Spinal cord (tissue), 10 donors: ENCODE measurements around the gene HMGCL. TPM values are rescaled to one million over a fixed set of nuclear protein-coding genes. Genes with fewer than 3 reads are reported as not detected.

Source experiments
- DNase-seq, 6 donors: peaks; one replicate each; pipeline versions ENCODE4 v3.0.0 to v3.0.0-alpha.2; 2013 to 2015; ENCODE audit warnings: low spot score in 6 of 6, low read depth in 4 of 6
- H3K27ac ChIP-seq: one replicate; pipeline ENCODE4 v1.5.1; 2013; ENCODE audit warnings: low read depth, low read length, control low read depth
- H3K27me3 ChIP-seq: one replicate; pipeline ENCODE4 v1.6.1; 2013; ENCODE audit warnings: low read length; ENCODE audit not compliant: control insufficient read depth, insufficient read depth
- H3K36me3 ChIP-seq: one replicate; pipeline ENCODE4 v1.6.1; 2013; ENCODE audit warnings: low read length; ENCODE audit not compliant: control insufficient read depth, insufficient read depth
- H3K4me1 ChIP-seq: one replicate; pipeline ENCODE4 v1.6.1; 2013; ENCODE audit warnings: low read length; ENCODE audit not compliant: control insufficient read depth, insufficient read depth
- H3K4me3 ChIP-seq: one replicate; pipeline ENCODE4 v1.5.1; 2013; ENCODE audit warnings: low read depth, low read length, control low read depth
- H3K9me3 ChIP-seq: one replicate; pipeline ENCODE4 v1.6.1; 2013; ENCODE audit warnings: low read length; ENCODE audit not compliant: control insufficient read depth, insufficient read depth
- WGBS: methylation state at CpG from one replicate; pipeline ENCODE4 v1.1.5; 2013; ENCODE audit warnings: missing lambda C conversion rate; ENCODE audit not compliant: insufficient coverage; 5-methylcytosine and 5-hydroxymethylcytosine counted together
- polyA plus RNA-seq, 2 donors: library from polyadenylated mRNA; unstranded; fragments of 120-200 nt; gene quantifications; one replicate each; pipeline ENCODE4 v1.2.1, GENCODE V29; 2013; ENCODE audit not compliant: insufficient read length in 2 of 2
- total RNA-seq, 2 donors: library from RNA; depleted of rRNA in 1 of 2; stranded (reverse); fragments of 120-200 nt in 1 of 2; fragments of >200 nt in 1 of 2; gene quantifications; one replicate each; pipeline versions ENCODE4 v1.2.3 to v1.2.4, GENCODE V29; 2013 to 2014
- donor health status: healthy.

The HMGCL gene
- total and polyA plus RNA-seq, 4 donors, result 18.7 to 45.2 (median 24.4) TPM

DNA sequence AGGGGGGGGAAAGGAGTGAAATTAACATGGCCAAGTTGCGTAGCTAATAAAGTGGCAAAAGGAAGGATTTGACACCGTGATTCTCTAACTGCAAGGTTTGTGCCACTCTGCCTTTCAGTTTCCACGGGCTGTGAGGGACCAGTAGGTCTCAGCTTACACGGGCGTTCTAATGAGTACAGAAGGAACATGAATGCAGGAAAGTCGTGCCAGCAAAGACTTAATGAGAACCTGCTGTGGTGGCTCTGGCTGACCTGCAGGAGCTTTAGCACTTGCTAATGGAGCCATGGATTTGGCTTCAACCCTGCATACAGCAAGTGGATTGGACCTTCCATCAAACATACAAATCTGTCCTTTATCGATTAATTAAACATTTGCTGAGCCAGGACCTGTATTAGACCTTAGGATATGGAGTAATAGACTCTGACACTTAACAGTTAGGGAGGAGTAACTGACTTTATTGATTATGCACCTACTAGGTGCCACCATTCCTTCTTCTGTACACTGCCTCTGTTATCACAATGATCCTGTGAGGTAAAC lies 62.1 kb downstream of the HMGCL start:
- no peak overlapping the region for H3K4me3 ChIP-seq
- H3K27ac ChIP-seq, result no peak overlapping the region
- peaks cover 18% of the 10 kb centered on the region for H3K4me1 ChIP-seq
- no peaks in the 10 kb centered on the region for H3K27me3 ChIP-seq
- WGBS, result 74% methylated on average over 6 of the region's 7 CpGs
- DNase-seq, result peak in 2 of 6 donors; percentile 5 to 18
- H3K36me3 ChIP-seq, result peaks cover 65% of the 10 kb centered on the region
- H3K9me3 ChIP-seq, result no peaks in the 10 kb centered on the region

DNA sequence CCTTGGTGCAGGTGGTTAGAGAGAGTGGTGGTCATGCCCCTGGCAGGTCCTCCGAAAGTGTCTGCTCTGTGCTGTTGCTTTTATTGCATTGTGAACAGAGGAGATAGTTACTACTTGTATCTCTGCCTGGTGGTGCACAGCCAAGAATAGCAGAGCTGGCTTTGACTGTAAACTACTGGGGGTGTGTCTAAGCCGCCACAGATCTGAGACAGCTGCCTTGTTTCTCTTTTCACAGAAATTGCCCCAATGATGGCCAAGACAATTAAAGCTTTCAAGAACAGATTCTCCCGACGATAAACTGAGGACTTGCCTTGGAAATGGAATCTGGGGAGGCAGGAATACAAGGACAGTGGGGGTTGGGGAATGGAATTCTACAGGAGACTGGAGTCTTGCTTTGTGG lies 66.0 kb downstream of the HMGCL start:
- H3K27me3 ChIP-seq, result no peaks in the 10 kb centered on the region
- no peak overlapping the region for H3K4me3 ChIP-seq
- H3K4me1 ChIP-seq, result peaks cover 18% of the 10 kb centered on the region
- 33% methylated on average over 4 of the region's 4 CpGs for WGBS
- H3K36me3 ChIP-seq, result peaks cover 77% of the 10 kb centered on the region
- peak overlapping the region; percentile 30 for H3K27ac ChIP-seq
- H3K9me3 ChIP-seq, result no peaks in the 10 kb centered on the region
- peak in 3 of 6 donors; percentile 3 to 73 (median 60) for DNase-seq

DNA sequence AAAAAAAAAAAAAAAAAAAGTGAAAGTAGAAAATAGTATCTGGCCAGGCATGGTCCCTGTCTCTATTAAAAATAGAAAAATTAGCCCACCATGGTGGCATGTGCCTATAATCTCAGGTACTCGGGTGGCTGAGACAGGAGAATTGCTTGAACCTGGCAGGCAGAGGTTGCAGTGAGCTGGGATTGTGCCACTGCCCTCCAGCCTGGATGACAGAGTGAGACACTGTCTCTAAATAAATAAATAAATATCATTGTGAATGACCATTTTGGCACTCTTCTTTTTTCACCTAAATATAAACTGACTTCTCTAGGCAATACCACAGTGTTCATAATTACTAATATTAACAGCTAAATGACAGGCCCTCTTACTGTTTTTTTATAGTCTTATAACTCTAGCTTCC lies 67.4 kb downstream of the HMGCL start:
- Histone ChIP-seq H3K9me3 (no peaks in the 10 kb centered on the region), H3K4me3 (no peak overlapping the region), H3K36me3 (peaks cover 83% of the 10 kb centered on the region), H3K27ac (no peak overlapping the region), H3K27me3 (no peaks in the 10 kb centered on the region), H3K4me1 (peaks cover 18% of the 10 kb centered on the region)
- 80% methylated on average over 1 of the region's 1 CpG for WGBS
- no peak for DNase-seq

DNA sequence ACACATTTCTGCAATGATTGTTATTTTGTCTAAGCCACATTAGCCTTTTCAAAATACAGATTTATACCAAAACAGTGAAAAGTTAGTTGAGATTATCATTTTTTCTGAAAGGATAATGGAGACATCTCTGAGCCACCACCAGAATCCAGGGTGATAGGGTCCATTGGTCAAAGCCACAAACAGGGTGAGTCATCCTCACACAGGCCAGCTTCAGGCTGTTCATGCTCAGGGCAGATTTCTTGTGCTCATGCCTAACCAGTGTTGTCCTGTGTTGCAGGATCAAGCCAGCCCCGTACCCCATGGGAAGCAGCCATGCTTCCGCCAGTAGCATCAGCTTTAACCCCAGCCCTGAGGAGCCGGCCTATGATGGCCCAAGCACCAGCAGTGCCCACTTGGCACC lies 68.6 kb downstream of the HMGCL start:
- H3K27me3 ChIP-seq, result no peaks in the 10 kb centered on the region
- DNase-seq, result no peak
- H3K4me3 ChIP-seq, result no peak overlapping the region
- 96% methylated on average over 3 of the region's 3 CpGs for WGBS
- no peaks in the 10 kb centered on the region for H3K9me3 ChIP-seq
- H3K27ac ChIP-seq, result no peak overlapping the region
- peaks cover 89% of the 10 kb centered on the region for H3K36me3 ChIP-seq
- peaks cover 18% of the 10 kb centered on the region for H3K4me1 ChIP-seq

DNA sequence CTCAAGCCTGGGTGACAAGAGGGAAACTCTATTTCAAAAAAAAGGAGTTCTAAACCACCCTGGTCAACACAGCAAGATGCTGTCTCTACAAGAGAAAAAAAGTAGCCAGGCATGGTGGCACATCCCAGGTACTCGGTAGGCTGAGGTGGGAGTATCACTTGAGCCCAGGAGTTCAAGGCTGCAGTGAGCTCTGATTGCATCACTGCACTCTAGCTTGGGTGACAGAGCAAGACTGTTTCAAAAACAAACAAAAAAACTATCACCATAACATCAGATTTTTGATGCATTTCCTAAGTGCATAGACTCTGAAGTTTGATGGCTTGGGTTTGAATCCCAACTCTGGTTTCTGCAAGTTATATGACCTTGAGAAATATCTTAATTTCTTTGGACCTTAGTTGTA lies 72.3 kb downstream of the HMGCL start:
- no peak overlapping the region for H3K4me3 ChIP-seq
- no CpG with 5 or more reads among the region's 1 CpG for WGBS
- DNase-seq, result no peak
- peaks cover 77% of the 10 kb centered on the region for H3K36me3 ChIP-seq
- H3K27ac ChIP-seq, result no peak overlapping the region
- no peaks in the 10 kb centered on the region for H3K27me3 ChIP-seq
- no peaks in the 10 kb centered on the region for H3K4me1 ChIP-seq
- no peaks in the 10 kb centered on the region for H3K9me3 ChIP-seq

Other genes starting within 250 kb of the HMGCL start
- gene RPL11, start 133.6 kb downstream of the HMGCL start, total RNA-seq, result 1,000 to 10,000 TPM in 1 of 2 donors, 100 to 1,000 TPM in 1; 655 to 1,704 TPM
- gene RPL11, start 133.6 kb downstream of the HMGCL start, polyA plus RNA-seq, result 1,000 to 10,000 TPM; 1,269 to 1,302 TPM
- 10 to 100 TPM; 17.0 to 38.1 TPM for gene ELOA, start 82.0 kb downstream of the HMGCL start, total RNA-seq
- gene ELOA, start 82.0 kb downstream of the HMGCL start, polyA plus RNA-seq, result 10 to 100 TPM; 25.4 to 27.5 TPM
- gene PITHD1, start 47.0 kb downstream of the HMGCL start, total RNA-seq, result 10 to 100 TPM; 86.3 to 97.0 TPM
- gene PITHD1, start 47.0 kb downstream of the HMGCL start, polyA plus RNA-seq, result 100 to 1,000 TPM; 136 to 137 TPM
- gene LYPLA2, start 34.3 kb downstream of the HMGCL start, total RNA-seq, result 10 to 100 TPM; 28.3 to 51.5 TPM
- gene LYPLA2, start 34.3 kb downstream of the HMGCL start, polyA plus RNA-seq, result 10 to 100 TPM; 72.1 to 73.7 TPM
- gene GALE, start 24.7 kb downstream of the HMGCL start, total RNA-seq, result 10 to 100 TPM; 12.6 to 24.6 TPM
- 10 to 100 TPM; 30.9 to 32.5 TPM for gene GALE, start 24.7 kb downstream of the HMGCL start, polyA plus RNA-seq
- gene FUCA1, start 42.9 kb upstream of the HMGCL start, total RNA-seq, result 10 to 100 TPM; 32.9 to 39.1 TPM
- 10 to 100 TPM; 20.2 to 21.0 TPM for gene FUCA1, start 42.9 kb upstream of the HMGCL start, polyA plus RNA-seq
- under 1 TPM; 0.06 to 0.10 TPM for gene CNR2, start 87.9 kb upstream of the HMGCL start, total RNA-seq
- gene CNR2, start 87.9 kb upstream of the HMGCL start, polyA plus RNA-seq, result under 1 TPM; 0.05 to 0.08 TPM
- gene PNRC2, start 134.4 kb upstream of the HMGCL start, total RNA-seq, result 10 to 100 TPM; 87.1 to 96.1 TPM
- 100 to 1,000 TPM; 109 to 149 TPM for gene PNRC2, start 134.4 kb upstream of the HMGCL start, polyA plus RNA-seq
- gene SRSF10, start 154.9 kb upstream of the HMGCL start, total RNA-seq, result 100 to 1,000 TPM in 1 of 2 donors, 10 to 100 TPM in 1; 99.0 to 109 TPM
- gene SRSF10, start 154.9 kb upstream of the HMGCL start, polyA plus RNA-seq, result 100 to 1,000 TPM; 121 to 124 TPM